AG04450 (cell line): ENCODE data around the gene SPHK1. TPM values are rescaled to one million over a fixed set of nuclear protein-coding genes. Genes with fewer than 3 reads are reported as not detected.
A peak's percentile ranks its signal among the peaks of the same experiment; 100 is the strongest.

Source experiments
- CTCF ChIA-PET: fragments of 300-600, 350-600 bp; formaldehyde crosslinking; extraction: SDS; loops from one replicate; lab custom pipeline; 2022; ENCODE audit warnings: antibody characterized with exemption, inconsistent platforms; lab: Charles Lee
- POLR2A ChIA-PET: fragments of 350-600 bp; formaldehyde crosslinking; extraction: SDS; loops from one replicate; lab custom pipeline; 2021; ENCODE audit warnings: antibody characterized with exemption, inconsistent platforms; lab: Yijun Ruan, JAX
- DNase-seq: peaks from one replicate; pipeline ENCODE4 v3.0.0-alpha.2; 2011; ENCODE audit warnings: low read depth, low spot score
- H3K27ac ChIP-seq: one replicate; pipeline ENCODE4 v1.5.1; 2012; ENCODE audit warnings: low read depth, low read length, control low read depth
- H3K27me3 ChIP-seq: one replicate; pipeline ENCODE4 v1.6.0; 2012; ENCODE audit warnings: low read length; ENCODE audit not compliant: control insufficient read depth, insufficient read depth
- H3K4me3 ChIP-seq: 2 replicates; pipeline ENCODE4 v1.5.1; 2011; ENCODE audit warnings: mild to moderate bottlenecking, low read depth, low read length, control low read depth
- H3K9me3 ChIP-seq: 2 replicates; pipeline ENCODE4 v1.5.1; 2012; ENCODE audit warnings: low read length; ENCODE audit not compliant: control insufficient read depth, insufficient read depth
- polyA plus RNA-seq: library from polyadenylated mRNA; depleted of rRNA; stranded (reverse); fragments of >200 nt; gene quantifications from 2 replicates; pipeline ENCODE4 v1.2.3, GENCODE V29; 2011
- TF ChIP-seq, protein P1 (sequence below): IDR thresholded peaks from 2 replicates; pipeline ENCODE4 v1.5.1; 2011; ENCODE audit warnings: low read depth, low read length, control low read depth, inconsistent platforms

Gene SPHK1
- polyA plus RNA-seq, 1 experiment: 11.6 TPM

DNA sequence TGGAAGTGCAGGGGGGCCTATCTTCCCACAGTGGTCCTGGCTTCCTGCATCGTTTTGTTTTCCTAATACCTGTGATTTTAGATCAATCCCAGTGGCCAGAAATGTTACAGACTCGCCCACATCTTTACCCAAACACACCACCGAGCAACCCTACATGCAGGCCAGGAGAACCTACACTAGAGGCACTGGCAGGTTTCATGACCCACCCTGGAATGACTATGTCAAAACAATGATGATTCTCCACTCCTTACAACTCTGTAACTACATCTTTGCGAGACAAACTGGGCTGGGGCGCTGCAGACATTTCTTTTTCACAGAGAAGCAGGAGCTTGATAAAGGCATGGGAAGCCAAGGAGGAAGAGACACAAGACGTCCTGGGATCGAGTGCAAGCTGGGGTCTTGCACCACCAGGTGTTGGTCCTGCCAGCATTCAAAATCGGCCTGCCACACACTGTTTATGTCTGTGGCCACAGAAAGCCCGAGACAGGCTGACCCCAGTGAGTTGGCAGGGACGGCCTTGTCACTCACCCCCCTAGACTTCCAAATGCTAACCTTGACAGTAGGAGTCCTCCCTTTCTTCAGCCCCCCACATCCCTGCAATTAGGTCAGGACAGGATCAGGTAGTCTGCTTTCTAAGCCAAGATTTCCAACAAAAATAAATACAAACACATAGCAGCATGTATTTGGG, 36.1 kb downstream of the SPHK1 start:
- no peak overlapping the region for H3K4me3 ChIP-seq
- TF ChIP-seq, protein P1, sequence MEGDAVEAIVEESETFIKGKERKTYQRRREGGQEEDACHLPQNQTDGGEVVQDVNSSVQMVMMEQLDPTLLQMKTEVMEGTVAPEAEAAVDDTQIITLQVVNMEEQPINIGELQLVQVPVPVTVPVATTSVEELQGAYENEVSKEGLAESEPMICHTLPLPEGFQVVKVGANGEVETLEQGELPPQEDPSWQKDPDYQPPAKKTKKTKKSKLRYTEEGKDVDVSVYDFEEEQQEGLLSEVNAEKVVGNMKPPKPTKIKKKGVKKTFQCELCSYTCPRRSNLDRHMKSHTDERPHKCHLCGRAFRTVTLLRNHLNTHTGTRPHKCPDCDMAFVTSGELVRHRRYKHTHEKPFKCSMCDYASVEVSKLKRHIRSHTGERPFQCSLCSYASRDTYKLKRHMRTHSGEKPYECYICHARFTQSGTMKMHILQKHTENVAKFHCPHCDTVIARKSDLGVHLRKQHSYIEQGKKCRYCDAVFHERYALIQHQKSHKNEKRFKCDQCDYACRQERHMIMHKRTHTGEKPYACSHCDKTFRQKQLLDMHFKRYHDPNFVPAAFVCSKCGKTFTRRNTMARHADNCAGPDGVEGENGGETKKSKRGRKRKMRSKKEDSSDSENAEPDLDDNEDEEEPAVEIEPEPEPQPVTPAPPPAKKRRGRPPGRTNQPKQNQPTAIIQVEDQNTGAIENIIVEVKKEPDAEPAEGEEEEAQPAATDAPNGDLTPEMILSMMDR: no peak
- ChIA-PET POLR2A (no interaction called here), CTCF (interaction anchor here (1.8 kb wide), 1 partner anchor 23 kb away, joined by 6 read pairs; no protein-coding TSS in a partner anchor)
- H3K27me3 ChIP-seq: no peaks in the 10 kb centered on the region
- DNase-seq: no peak
- H3K27ac ChIP-seq: peak overlapping the region; percentile 21
- no peaks in the 10 kb centered on the region; the same call in 1 of the 2 replicates for H3K9me3 ChIP-seq

DNA sequence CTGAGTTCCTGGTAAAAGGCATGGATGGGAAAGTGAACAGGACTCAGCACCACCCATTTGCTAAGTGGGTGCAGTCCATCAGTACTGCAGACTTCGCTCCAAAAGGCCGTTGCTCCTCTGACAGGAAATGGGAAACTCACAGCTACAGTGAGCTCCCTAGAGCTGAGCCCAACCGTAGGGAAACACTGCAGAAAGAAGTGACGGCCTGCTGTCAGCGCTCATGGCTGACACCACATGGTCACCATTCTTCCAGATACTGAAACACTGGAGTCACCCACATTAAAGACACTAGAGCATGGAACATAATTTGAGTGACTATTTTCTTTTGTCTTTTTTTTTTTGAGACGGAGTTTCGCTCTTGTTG, 36.6 kb downstream of the SPHK1 start:
- Histone ChIP-seq H3K27me3 (no peaks in the 10 kb centered on the region), H3K27ac (peak overlapping the region; percentile 21), H3K9me3 (no peaks in the 10 kb centered on the region; the same call in 1 of the 2 replicates), H3K4me3 (no peak overlapping the region)
- CTCF ChIA-PET: interaction anchor here (0.8 to 1.8 kb wide), 2 partner anchors 23 to 37 kb away, joined by 4 to 6 read pairs; no protein-coding TSS in a partner anchor
- POLR2A ChIA-PET: no interaction called here
- TF ChIP-seq, protein P1: no peak
- DNase-seq: no peak

DNA sequence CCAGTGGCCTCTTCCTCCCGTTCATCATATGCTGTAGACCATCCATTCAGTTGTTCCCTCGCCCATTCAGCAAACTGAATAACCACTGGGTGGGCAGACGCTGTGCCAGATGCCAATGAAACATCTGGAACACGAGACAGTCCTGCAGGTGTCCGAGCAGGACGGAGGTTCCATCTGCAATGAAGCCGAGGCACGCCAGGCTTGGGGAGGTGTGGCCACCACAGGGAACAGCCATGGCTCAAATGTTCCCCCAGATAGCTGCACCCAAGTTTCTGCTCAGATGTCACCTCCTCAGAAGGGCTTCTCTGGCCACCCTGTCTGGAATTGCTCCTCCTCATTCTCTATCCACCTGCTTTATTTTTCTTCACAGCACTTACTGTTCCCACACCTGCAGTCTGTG, 38.0 kb downstream of the SPHK1 start:
- POLR2A ChIA-PET: no interaction called here
- H3K27ac ChIP-seq: no peak overlapping the region

DNA sequence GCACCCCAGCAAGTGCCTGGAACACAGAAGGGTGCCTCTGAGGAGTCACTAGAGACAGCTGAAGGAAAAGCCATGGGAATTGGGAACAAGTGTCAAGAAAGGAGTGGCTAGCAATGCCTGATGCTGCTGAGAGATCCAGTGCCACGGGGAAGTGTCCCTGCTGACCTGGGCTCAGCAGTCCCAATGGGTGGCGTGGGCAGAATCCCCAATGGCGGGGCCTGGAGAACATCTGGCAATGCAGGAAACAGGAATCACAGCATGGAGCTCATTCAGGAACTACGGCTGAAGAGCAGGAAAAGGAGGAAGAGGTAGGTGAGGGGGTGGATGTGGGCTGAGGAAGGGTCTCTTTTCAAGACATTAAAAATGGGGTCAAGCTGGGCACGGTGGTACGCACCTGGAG, 38.5 kb downstream of the SPHK1 start:
- CTCF ChIA-PET: no interaction called here
- no peak for DNase-seq
- no peak overlapping the region for H3K4me3 ChIP-seq
- H3K27ac ChIP-seq: no peak overlapping the region
- no peaks in the 10 kb centered on the region for H3K27me3 ChIP-seq
- POLR2A ChIA-PET: no interaction called here
- no peaks in the 10 kb centered on the region; the same call in 1 of the 2 replicates for H3K9me3 ChIP-seq
- TF ChIP-seq, protein P1: no peak

More for the DNA sequence above, 38.0 kb downstream of the SPHK1 start:
- no peak for DNase-seq
- CTCF ChIA-PET: no interaction called here
- Histone ChIP-seq H3K27me3 (no peaks in the 10 kb centered on the region), H3K4me3 (no peak overlapping the region), H3K9me3 (no peaks in the 10 kb centered on the region; the same call in 1 of the 2 replicates)
- TF ChIP-seq, protein P1: no peak

DNA sequence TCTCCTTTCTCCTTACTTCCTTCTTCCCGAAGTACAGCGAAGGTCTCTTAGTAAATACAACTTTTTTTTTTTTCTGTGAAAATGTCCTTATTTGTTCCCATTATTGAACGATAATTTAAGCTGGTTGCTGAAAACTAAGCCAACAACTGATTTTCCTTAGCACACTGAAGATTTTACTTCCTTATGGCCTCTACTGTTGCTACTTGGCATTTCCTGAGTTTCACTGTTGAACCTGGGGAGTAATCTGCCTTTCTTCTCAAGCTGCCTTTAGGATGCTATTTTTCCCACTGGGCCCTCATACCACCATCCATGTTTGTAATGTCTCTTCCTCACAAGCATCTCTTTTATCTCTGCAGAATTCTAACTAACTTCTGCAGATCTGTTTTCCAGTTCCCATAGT, 42.4 kb downstream of the SPHK1 start:
- CTCF ChIA-PET: interaction anchor here (0.8 to 1.6 kb wide), 2 partner anchors 80 to 266 kb away, joined by 3 to 4 read pairs; no protein-coding TSS in a partner anchor
- no peaks in the 10 kb centered on the region for H3K27me3 ChIP-seq
- no peak overlapping the region for H3K27ac ChIP-seq
- no peak overlapping the region for H3K4me3 ChIP-seq
- TF ChIP-seq, protein P1: no peak
- H3K9me3 ChIP-seq: no peaks in the 10 kb centered on the region
- POLR2A ChIA-PET: interaction anchor here (0.6 to 1.1 kb wide), 2 partner anchors 20 to 102 kb away, joined by 3 to 5 read pairs; no protein-coding TSS in a partner anchor
- DNase-seq: no peak
